H9 (cell line): ENCODE results near the gene LIPE. TPM values are rescaled to one million over a fixed set of nuclear protein-coding genes. Genes with fewer than 3 reads are reported as not detected.

Experiments used
- DNase-seq: peaks from one replicate; pipeline ENCODE4 v3.0.0-alpha.2; 2017
- H2AFZ ChIP-seq: one replicate; pipeline ENCODE4 v1.6.1; 2013; ENCODE audit warnings: mild to moderate bottlenecking, low read length, control low read depth, moderate library complexity
- H2AK5ac ChIP-seq: 2 replicates; pipeline ENCODE4 v1.6.1; 2013; ENCODE audit warnings: low read length, control low read depth, mixed read lengths; ENCODE audit not compliant: insufficient read length
- H2BK120ac ChIP-seq: one replicate; pipeline ENCODE4 v1.6.1; 2013; ENCODE audit warnings: low read depth, mild to moderate bottlenecking, low read length, control low read depth, inconsistent platforms; ENCODE audit not compliant: poor library complexity, severe bottlenecking
- H2BK12ac ChIP-seq: 2 replicates; pipeline ENCODE4 v1.6.1; 2013; ENCODE audit warnings: low read length, control low read depth, mixed read lengths, low read depth; ENCODE audit not compliant: insufficient read length
- H2BK15ac ChIP-seq: 2 replicates; pipeline ENCODE4 v1.6.1; 2013; ENCODE audit warnings: low read depth, low read length, control low read depth
- H2BK20ac ChIP-seq: one replicate; pipeline ENCODE4 v1.6.1; 2013; ENCODE audit warnings: low read depth, mild to moderate bottlenecking, low read length, control low read depth, inconsistent platforms; ENCODE audit not compliant: poor library complexity, severe bottlenecking
- H2BK5ac ChIP-seq: 2 replicates; pipeline ENCODE4 v1.6.1; 2013; ENCODE audit warnings: low read length, control low read depth, mixed read lengths; ENCODE audit not compliant: insufficient read length
- H3K14ac ChIP-seq: 2 replicates; pipeline ENCODE4 v1.6.1; 2013; ENCODE audit warnings: low read length, control low read depth; ENCODE audit not compliant: insufficient read depth
- H3K18ac ChIP-seq: 2 replicates; pipeline ENCODE4 v1.6.1; 2013; ENCODE audit warnings: low read depth, mild to moderate bottlenecking, mixed read lengths, low read length, control low read depth; ENCODE audit not compliant: insufficient read length
- H3K23ac ChIP-seq: 2 replicates; pipeline ENCODE4 v1.6.1; 2013; ENCODE audit warnings: low read length, control low read depth, mixed read lengths, low read depth; ENCODE audit not compliant: insufficient read length
- H3K23me2 ChIP-seq: 2 replicates; pipeline ENCODE4 v1.6.1; 2013; ENCODE audit warnings: low read depth, mild to moderate bottlenecking, mixed read lengths, low read length, control low read depth; ENCODE audit not compliant: insufficient read length, poor library complexity, severe bottlenecking
- H3K27ac ChIP-seq: 2 replicates; pipeline ENCODE4 v1.5.1; 2013; ENCODE audit warnings: low read length, control low read depth, mixed read lengths, low read depth; ENCODE audit not compliant: insufficient read length
- H3K27me3 ChIP-seq: 2 replicates; pipeline ENCODE4 v1.6.1; 2013; ENCODE audit warnings: low read length, control low read depth, inconsistent platforms; ENCODE audit not compliant: insufficient read depth
- H3K4ac ChIP-seq: 2 replicates; pipeline ENCODE4 v1.6.1; 2013; ENCODE audit warnings: low read depth, mild to moderate bottlenecking, control low read depth, inconsistent platforms, low read length, moderate library complexity
- H3K4me1 ChIP-seq: 2 replicates; pipeline ENCODE4 v1.6.1; 2013; ENCODE audit warnings: low read length, control low read depth, inconsistent platforms; ENCODE audit not compliant: insufficient read depth
- H3K4me2 ChIP-seq: 2 replicates; pipeline ENCODE4 v1.6.1; 2013; ENCODE audit warnings: low read length, control low read depth, mixed read lengths; ENCODE audit not compliant: insufficient read length, insufficient read depth
- H3K56ac ChIP-seq: 2 replicates; pipeline ENCODE4 v1.6.1; 2013; ENCODE audit warnings: low read depth, mild to moderate bottlenecking, mixed read lengths, low read length, control low read depth; ENCODE audit not compliant: insufficient read length
- H3K79me1 ChIP-seq: 2 replicates; pipeline ENCODE4 v1.6.1; 2013; ENCODE audit warnings: low read depth, mild to moderate bottlenecking, moderate library complexity, low read length, control low read depth, inconsistent platforms; ENCODE audit not compliant: insufficient read depth, poor library complexity, severe bottlenecking
- H3K79me2 ChIP-seq: 2 replicates; pipeline ENCODE4 v1.6.1; 2013; ENCODE audit warnings: low read length, control low read depth, inconsistent platforms; ENCODE audit not compliant: insufficient read depth
- H3K9ac ChIP-seq: 2 replicates; pipeline ENCODE4 v1.6.1; 2013; ENCODE audit warnings: low read length, control low read depth, mixed read lengths; ENCODE audit not compliant: insufficient read length; ENCODE audit errors: extremely low read depth
- H3K9me3 ChIP-seq: one replicate; pipeline ENCODE4 v1.6.1; 2013; ENCODE audit warnings: low read depth, low read length, inconsistent platforms; ENCODE audit not compliant: control insufficient read depth
- H3T11ph ChIP-seq: one replicate; pipeline ENCODE4 v1.6.1; 2013; ENCODE audit warnings: mild to moderate bottlenecking, low read length, control low read depth, inconsistent platforms
- H4K20me1 ChIP-seq: one replicate; pipeline ENCODE4 v1.6.1; 2013; ENCODE audit not compliant: control insufficient read depth, insufficient read length, insufficient read depth
- H4K5ac ChIP-seq: 2 replicates; pipeline ENCODE4 v1.6.1; 2013; ENCODE audit warnings: low read depth, mild to moderate bottlenecking, mixed read lengths, low read length, control low read depth; ENCODE audit not compliant: insufficient read length
- H4K8ac ChIP-seq: replicated peaks from 2 replicates; pipeline ENCODE4 v1.6.1; 2013; ENCODE audit warnings: low read length, control low read depth, mixed read lengths, low read depth; ENCODE audit not compliant: insufficient read length
- H4K91ac ChIP-seq: 2 replicates; pipeline ENCODE4 v1.6.1; 2013; ENCODE audit warnings: low read depth, mild to moderate bottlenecking, moderate library complexity, mixed read lengths, low read length, control low read depth; ENCODE audit not compliant: insufficient read length
- H3K27ac Mint-ChIP-seq, 3 experiments: 2 replicates in 2 of 3; 3 replicates in 1 of 3; pipeline ENCODE4 v1.8.0; 2020 to 2021; ENCODE audit warnings: mixed read lengths in 3 of 3, mild to moderate bottlenecking in 1 of 3, moderate library complexity in 1 of 3
- H3K27me3 Mint-ChIP-seq: 2 replicates; pipeline ENCODE4 v1.8.0; 2021; ENCODE audit warnings: low read depth, mild to moderate bottlenecking, moderate library complexity, mixed read lengths
- H3K36me3 Mint-ChIP-seq, 3 experiments: 2 replicates in 2 of 3; 3 replicates in 1 of 3; pipeline ENCODE4 v1.8.0; 2020 to 2021; ENCODE audit warnings: low read depth in 3 of 3, mixed read lengths in 3 of 3; ENCODE audit not compliant: insufficient read depth in 1 of 3
- H3K4me1 Mint-ChIP-seq, 2 experiments: 2 replicates each; pipeline ENCODE4 v1.8.0; 2020; ENCODE audit warnings: mixed read lengths in 2 of 2
- H3K4me3 Mint-ChIP-seq, 2 experiments: 2 replicates in 1 of 2; 3 replicates in 1 of 2; pipeline ENCODE4 v1.8.0; 2020 to 2021; ENCODE audit warnings: mild to moderate bottlenecking in 2 of 2, mixed read lengths in 2 of 2, moderate library complexity in 1 of 2
- H3K9me3 Mint-ChIP-seq, 2 experiments: 2 replicates in 1 of 2; 3 replicates in 1 of 2; pipeline ENCODE4 v1.8.0; 2020; ENCODE audit warnings: mild to moderate bottlenecking in 2 of 2, mixed read lengths in 2 of 2, moderate library complexity in 1 of 2
- WGBS: extraction: QIAGEN DNeasy Blood & Tissue Kit; methylation state at CpG from one replicate; pipeline ENCODE4 v1.1.7; 2013; ENCODE audit warnings: missing lambda C conversion rate, low lambda C conversion rate, mixed read lengths; ENCODE audit not compliant: insufficient read length; ENCODE audit errors: extremely low coverage; 5-methylcytosine and 5-hydroxymethylcytosine counted together
- total RNA-seq: library from RNA; stranded (reverse); gene quantifications from 2 replicates; pipeline ENCODE4 v1.2.1, GENCODE V29; 2021
- TF ChIP-seq, protein P1 (sequence below): fragments of 200-600 bp; sonication (generic); conservative IDR thresholded peaks from 3 replicates; pipeline ENCODE4 v1.8.0; 2021; ENCODE audit warnings: antibody characterized with exemption, mild to moderate bottlenecking

Gene LIPE
- total RNA-seq, 1 experiment from 2014 or later, result 6.3 TPM

DNA sequence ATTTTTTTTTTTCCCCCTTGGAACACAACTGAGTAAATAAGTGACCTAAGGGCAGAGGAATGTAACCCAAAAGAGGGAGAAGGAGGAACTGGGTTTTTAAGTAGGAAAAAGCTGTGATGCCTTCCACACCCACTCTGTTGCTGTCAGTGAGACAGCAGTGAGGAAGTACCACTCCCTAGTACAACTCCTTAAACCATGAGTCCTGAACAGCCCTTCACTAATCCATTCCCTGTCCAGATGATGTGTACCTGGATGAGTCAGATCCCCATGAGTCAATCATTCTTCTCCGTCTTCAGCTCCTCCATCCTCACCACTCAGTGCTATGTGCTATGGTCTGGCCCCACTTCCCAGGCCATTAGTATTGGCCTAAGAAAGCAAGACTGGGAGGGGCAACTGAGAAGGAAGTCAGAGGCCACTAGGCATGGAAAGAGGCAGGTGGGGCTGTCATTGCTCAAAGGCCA lies 28.5 kb upstream of the LIPE start:
- Mint-ChIP-seq H3K36me3 (peaks cover 2 to 15% (median 3%) of the 10 kb centered on the region in 3 experiments; a peak in 5 of 7 replicates), H3K27me3 (peaks cover 2% of the 10 kb centered on the region; the same call in 1 of the 2 replicates), H3K4me3 (no peak overlapping the region), H3K9me3 (peaks cover 0 to 3% of the 10 kb centered on the region in 2 experiments; a peak in 2 of 5 replicates), H3K27ac (peak overlapping the region in 2 of 3 experiments; percentile 30 to 59; a peak in 2 of 7 replicates), H3K4me1 (peaks cover 47 to 52% of the 10 kb centered on the region in 2 experiments)
- no peak overlapping the region for H2BK120ac ChIP-seq
- H3K4me2 ChIP-seq, result no peak overlapping the region
- H4K8ac ChIP-seq, result no peak overlapping the region
- no peak overlapping the region for H3K23ac ChIP-seq
- no peak overlapping the region for H3T11ph ChIP-seq
- H3K79me1 ChIP-seq, result no peaks in the 10 kb centered on the region
- no peak overlapping the region for H2BK12ac ChIP-seq
- H3K4ac ChIP-seq, result no peak overlapping the region
- H3K9ac ChIP-seq, result no peak overlapping the region
- no peak overlapping the region for H3K14ac ChIP-seq
- no peak overlapping the region for H4K91ac ChIP-seq
- DNase-seq, result no peak
- WGBS, result no CpG with 5 or more reads among the region's 1 CpG
- H3K56ac ChIP-seq, result no peak overlapping the region
- H3K18ac ChIP-seq, result no peak overlapping the region
- no peaks in the 10 kb centered on the region for H4K20me1 ChIP-seq
- H3K27ac ChIP-seq, result no peak overlapping the region
- H2BK5ac ChIP-seq, result no peak overlapping the region
- H4K5ac ChIP-seq, result no peak overlapping the region
- no peak overlapping the region for H2BK15ac ChIP-seq
- no peaks in the 10 kb centered on the region for H3K79me2 ChIP-seq
- no peak overlapping the region for H2AK5ac ChIP-seq
- H3K23me2 ChIP-seq, result no peaks in the 10 kb centered on the region
- H3K9me3 ChIP-seq, result no peaks in the 10 kb centered on the region
- no peak overlapping the region for H2AFZ ChIP-seq
- no peaks in the 10 kb centered on the region for H3K27me3 ChIP-seq
- peaks cover 4% of the 10 kb centered on the region; the same call in 1 of the 2 replicates for H3K4me1 ChIP-seq
- no peak overlapping the region for H2BK20ac ChIP-seq
- TF ChIP-seq, protein P1, sequence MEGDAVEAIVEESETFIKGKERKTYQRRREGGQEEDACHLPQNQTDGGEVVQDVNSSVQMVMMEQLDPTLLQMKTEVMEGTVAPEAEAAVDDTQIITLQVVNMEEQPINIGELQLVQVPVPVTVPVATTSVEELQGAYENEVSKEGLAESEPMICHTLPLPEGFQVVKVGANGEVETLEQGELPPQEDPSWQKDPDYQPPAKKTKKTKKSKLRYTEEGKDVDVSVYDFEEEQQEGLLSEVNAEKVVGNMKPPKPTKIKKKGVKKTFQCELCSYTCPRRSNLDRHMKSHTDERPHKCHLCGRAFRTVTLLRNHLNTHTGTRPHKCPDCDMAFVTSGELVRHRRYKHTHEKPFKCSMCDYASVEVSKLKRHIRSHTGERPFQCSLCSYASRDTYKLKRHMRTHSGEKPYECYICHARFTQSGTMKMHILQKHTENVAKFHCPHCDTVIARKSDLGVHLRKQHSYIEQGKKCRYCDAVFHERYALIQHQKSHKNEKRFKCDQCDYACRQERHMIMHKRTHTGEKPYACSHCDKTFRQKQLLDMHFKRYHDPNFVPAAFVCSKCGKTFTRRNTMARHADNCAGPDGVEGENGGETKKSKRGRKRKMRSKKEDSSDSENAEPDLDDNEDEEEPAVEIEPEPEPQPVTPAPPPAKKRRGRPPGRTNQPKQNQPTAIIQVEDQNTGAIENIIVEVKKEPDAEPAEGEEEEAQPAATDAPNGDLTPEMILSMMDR, result no peak
